DMS153 treated with DMSO at 0.1 percent for 48 hours (cell line): ENCODE measurements around the gene STAU1.
A peak's percentile ranks its signal among the peaks of the same experiment; 100 is the strongest.
"Not testable (repeated sequence)": the region's sequence is repeated elsewhere in the genome, so short reads cannot be mapped to it uniquely, and the experiment has no call there.

Experiments used
- DNase-seq: peaks from one replicate; lab custom pipeline; 2025; ENCODE audit not compliant: unreplicated experiment; lab: John Stamatoyannopoulos, UW

The STAU1 gene, protein sequence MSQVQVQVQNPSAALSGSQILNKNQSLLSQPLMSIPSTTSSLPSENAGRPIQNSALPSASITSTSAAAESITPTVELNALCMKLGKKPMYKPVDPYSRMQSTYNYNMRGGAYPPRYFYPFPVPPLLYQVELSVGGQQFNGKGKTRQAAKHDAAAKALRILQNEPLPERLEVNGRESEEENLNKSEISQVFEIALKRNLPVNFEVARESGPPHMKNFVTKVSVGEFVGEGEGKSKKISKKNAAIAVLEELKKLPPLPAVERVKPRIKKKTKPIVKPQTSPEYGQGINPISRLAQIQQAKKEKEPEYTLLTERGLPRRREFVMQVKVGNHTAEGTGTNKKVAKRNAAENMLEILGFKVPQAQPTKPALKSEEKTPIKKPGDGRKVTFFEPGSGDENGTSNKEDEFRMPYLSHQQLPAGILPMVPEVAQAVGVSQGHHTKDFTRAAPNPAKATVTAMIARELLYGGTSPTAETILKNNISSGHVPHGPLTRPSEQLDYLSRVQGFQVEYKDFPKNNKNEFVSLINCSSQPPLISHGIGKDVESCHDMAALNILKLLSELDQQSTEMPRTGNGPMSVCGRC

DNA sequence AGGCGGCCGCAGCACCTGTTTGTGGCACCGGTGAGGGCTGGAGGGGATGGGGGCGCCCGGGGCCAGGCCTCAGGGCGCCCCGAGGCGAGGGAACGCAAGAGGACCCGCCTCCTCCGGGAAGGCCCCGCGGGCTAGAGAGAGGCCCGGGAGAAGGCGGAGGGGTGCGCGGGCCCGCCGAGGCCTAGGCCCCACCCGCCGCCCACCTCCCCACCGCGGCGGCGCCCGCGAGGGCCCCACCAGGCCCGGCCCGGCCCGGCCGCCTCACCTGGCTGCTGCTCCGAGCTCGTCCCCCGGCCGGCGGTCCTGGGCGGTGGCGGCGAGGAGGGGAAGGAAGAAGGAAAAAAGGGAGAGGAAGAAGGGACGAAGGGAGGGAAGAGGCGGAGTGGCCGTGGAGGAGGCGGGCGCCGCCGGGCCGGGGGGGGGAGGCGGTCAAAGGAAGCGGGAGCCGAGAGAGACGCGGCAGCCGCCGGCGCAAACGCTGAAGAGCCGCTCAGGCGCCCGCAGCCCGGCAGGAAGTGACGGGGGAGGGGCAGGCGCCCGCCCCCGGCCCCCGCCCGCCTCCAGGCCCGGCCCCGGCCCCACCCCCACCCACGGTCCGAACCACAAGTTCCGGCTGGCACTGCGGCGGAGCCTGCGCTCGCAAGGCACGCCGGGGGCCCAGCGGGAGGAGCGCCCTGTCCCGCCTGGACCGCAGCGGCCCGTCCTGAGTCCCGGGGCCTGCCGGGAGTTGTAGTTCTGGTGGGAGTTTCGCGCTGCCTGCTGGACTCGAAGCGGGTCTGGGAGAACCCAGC is at the start of gene STAU1:
TSS of gene STAU1 (minus strand) at position 484 of the 791 bp plus-strand sequence. CDS start 22,133 bp downstream, outside the sequence.
- peak; percentile 85 for DNase-seq

DNA sequence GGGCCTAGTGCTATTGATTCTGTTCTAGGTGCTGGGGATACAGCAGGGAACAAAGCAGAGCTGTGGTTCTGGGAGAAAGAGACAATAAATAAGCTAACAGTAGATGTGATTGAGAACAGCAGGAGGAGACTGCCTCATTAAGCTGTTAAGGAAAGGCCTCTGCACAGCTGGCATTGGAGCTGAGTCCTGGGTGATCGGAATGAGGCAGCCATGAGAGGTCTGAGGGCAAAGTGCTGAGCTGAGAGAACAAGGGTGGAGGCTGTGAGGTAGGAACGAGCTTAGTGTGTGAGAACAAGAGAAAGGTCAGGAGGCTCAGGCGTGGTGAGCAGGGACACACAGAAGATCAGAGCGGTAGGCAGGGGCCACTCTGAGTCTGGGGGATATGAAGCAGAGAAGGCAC is 49.4 kb upstream of the STAU1 start:
- no peak for DNase-seq

DNA sequence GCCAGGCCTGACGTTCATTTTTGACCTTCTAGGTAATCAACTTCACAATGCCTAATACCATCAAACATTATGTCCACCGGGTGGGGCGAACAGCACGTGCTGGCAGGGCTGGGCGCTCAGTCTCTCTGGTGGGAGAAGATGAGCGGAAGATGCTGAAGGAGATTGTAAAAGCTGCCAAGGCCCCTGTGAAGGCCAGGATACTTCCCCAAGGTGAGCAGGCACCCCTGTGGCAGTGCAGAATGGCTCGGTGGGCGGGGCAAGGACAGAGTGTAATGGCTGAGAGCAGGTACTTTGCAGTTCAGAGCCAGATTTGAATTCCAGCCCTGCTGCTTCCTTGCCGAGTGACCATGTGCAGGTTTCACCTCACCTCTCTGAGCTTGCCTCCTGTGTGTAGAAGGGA is 48.2 kb upstream of the STAU1 start:
- DNase-seq: no peak

DNA sequence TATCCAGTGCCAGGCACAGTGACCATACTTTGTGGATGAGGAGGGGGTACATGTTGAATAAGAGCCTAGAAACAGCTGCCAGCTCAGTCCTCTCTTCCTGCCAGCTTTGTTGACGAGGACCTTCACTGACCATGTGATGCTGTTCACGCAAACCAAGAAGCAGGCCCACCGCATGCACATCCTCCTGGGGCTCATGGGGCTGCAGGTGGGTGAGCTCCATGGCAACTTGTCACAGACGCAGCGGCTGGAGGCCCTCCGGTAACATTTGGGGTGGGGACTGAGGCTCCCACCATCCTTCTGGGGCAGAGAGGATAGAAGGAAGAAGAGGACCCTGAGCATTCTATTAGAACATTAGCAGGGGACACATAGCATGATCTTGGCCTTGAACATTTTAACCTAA is 46.7 kb upstream of the STAU1 start:
- no peak for DNase-seq

DNA sequence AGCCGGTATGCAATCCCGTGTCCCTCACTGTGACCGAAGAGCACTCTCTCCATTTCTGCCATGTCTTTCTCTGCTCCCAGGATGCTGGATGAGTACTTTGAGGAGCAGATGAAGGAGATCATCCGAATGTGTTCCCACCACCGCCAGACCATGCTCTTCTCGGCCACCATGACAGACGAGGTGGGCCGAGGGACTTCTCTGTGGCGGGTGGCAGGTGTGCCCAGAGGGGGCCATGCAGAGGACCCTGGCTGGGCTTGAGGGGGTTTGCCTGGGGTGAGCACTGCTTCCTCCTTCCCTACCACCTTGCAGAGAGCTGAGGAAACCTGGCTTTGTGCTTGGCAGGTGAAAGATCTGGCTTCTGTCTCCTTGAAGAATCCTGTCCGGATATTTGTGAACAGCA is 45.1 kb upstream of the STAU1 start:
- DNase-seq: no peak

DNA sequence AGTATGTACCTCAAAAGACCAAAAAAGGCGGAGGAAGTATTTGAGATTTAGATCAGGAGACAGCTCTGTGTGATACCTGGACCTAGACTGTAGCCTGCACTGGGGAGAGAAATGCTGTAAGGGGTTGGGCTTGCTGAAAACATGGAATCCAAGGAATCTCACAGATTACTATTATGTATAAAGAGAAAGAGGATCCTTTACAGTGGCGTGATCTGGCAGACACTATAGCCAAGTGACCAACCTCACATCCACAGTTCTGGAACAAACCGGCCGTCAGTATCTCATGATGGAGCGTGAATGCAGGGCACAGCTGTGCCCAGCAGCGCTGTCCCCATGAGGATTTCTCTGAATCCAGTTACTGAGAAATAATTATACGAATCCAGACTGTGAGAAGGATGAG is 43.3 kb upstream of the STAU1 start:
- DNase-seq: no peak

DNA sequence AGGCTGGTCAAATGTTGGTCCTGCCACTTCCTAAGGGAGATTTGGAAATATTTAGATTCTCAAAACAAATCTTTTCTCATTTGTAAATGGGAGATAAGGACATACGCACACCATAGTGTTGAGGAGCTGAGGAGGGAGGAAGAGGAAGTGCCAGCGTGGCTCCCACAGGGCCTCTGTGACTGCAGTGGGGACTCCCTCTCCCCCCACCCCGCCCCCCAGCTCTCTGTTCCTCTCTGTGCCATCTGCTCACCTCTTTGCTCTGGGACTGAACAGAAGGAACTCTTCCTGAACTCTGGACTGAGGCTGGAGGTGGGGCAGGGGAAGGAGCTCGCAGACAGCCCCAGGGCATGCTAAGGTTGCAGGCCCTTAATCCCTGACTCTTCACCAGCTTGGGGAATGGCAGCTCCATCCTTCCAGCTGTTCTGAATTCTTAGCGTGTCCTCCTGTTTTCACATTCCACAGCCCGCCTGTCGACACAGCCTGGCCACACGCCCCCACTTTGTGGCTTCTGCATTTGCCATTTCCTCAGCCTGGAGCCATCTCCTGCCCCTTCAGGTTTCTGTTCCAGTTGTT is 42.5 kb upstream of the STAU1 start:
- no peak for DNase-seq

DNA sequence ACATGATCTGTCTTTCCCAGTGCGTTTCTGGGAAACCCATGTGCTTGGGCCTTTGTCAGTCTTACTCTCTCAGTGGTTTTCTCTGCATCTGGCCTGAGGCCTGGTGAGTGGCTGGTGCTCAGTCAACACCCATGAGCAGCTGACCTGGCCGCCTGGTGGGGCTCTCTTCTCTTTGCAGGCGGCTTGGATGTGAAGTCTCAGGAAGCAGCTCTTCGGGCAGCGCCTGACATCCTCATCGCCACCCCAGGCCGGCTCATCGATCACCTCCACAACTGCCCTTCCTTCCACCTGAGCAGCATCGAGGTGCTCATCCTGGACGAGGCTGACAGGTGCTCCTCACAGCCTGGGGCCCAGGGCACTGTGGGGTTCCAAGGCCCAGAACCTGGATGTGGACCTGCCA is 41.9 kb upstream of the STAU1 start:
- DNase-seq: no peak

DNA sequence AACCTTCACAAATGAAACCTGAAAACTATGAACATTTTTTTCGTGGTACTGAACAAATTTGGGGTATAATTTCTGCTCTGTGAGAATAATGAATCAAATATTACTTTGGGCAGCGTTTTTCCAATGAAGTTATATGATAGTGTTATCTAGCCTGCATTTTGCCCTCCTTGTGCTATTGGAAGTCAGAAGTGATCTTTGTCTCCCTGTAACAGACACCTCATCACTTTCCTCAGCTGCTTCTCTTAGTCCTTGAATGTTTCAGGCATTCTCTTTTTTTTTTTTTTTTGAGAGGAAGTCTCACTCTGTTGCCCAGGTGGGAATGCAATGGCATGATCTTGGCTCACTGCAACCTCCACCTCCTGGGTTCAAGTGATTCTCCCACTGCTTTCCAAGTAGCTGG is 41.2 kb upstream of the STAU1 start:
- DNase-seq: no peak

DNA sequence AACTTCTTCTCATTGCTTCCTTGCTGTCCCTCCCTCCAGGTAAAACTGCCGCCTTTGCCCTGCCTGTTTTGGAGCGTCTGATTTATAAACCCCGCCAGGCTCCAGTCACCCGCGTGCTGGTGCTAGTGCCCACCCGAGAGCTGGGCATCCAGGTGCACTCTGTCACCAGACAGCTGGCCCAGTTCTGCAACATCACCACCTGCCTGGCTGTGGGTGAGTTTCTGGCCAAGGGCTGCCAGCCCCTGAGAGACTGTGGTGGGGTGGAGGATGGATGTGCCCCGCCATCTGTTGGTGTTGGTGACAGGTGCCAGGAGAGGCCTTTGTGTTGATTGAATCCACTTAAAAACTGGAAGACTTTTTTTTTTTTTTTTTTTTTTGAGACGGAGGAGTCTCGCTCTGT is 40.5 kb upstream of the STAU1 start:
- no peak for DNase-seq

DNA sequence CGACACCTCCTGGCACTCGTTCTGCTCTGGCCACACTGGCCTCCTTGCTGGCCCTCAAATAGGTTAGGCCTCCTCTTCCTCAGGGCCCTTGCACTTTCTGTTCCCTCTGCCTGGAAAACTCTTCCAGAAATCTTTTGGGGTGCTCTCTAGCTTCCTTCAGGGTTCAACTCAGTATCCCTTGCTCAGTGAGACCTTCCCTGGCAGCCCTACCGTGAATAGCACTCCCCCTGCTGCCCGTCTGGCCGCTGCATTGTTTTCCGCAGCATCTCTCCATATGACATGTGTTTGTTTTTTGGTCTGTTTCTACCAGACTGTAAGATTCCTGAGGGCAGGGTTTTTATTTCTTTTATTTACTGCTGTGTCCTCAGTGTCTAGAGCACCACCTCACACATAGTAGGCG is 37.8 kb upstream of the STAU1 start:
- DNase-seq: no peak

DNA sequence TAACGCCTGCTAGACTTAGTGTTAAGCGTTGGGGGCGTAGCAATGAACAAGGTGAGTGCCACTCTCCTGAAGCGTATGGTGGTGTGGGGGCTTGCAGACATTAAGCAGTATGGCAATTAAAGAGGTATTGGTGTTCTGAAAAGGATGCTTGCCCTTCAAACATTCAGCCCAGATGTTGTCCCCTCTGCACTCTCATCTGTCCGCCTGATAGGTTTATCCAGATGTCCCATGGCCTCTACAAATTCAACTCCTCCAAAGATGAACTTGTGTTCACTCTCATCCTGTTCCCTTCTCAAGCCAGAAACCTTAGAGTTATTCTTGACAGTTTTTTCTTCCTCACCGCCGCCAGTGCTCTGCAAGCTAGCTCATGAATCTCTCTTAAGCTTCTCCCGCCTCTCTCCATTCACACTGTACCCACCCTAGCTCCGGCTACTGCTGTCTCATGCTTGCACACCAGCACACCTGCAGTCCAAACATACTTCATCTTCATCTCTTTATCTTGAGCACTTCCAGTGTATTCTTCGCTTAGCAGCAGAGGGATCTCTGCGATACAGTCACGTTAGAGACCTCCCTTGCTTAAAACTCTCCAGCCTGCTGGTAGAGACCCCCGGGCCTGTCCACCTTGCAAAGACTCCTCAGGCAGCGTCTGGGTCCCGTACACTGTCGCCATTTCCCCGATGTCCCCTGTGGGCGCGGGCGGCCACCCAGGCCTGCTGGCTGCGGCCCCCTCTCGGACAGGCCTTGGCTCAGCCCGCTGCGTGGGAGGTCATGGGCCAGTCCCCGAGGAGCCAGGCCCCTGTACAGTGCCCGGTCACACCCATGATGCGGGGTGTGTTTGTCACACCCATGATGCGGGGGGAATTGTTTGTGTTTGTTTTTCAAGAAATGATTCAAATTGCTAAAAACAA is 32.0 kb upstream of the STAU1 start:
- no peak for DNase-seq

DNA sequence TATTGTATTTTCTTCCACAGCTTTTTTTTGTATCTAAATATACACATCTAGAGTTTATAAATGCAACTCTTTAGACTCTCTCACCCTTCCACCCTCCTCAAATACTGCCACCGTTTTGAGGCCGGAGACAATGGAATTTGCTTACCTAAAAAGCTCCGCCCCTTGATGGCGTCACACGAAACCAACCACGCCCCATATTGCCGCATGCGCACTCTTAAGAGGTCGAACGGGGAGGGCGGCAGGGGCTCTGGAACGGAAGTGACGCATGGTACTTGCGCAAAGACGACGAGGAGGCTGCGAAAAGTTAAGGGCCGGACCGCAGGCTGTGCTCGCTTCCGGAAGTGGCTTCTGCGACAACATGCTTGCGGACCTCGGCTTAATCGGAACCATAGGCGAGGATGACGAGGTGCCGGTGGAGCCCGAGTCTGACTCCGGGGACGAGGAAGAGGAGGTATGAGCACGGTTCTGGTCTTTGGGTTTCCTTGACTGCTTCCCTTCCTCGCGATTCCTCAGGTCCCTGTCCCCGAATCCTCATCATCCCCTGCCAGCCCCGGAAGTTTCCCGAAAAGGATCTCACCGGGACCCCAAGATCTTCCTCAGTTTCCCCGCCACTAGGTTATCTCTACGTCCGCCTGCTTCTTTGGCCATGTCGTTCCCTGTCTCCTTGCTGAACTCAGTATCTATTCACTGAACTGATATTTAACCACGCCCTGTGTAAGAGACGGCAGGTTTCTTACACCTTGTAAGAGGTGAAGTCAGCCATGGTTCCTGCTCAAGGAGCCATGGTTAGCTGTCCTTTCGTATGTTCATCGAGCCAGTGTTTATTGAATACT is 31.2 kb upstream of the STAU1 start, which contains the start of gene DDX27:
TSS of gene DDX27 (plus strand) at position 326 of the 833 bp plus-strand sequence. CDS start at position 359, 33 bp downstream.
- DNase-seq: peak; percentile 96

DNA sequence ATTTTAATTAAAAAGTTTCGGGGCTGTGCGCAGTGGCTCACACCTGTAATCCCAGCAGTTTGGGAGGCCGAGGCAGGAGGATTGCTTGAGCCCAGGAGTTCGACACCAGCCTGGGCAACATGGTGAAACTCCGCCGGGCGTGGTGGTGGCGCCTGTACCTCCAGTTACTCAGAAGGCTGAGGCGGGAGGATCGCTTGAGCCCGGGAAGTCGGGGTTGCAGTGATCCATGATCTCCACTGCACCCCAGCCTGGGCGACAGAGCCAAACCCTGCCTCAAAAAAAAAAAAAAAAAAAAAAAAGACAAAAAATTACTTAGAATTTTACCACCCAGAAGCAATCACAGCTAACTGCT is 30.6 kb upstream of the STAU1 start:
- DNase-seq: not testable (repeated sequence)

DNA sequence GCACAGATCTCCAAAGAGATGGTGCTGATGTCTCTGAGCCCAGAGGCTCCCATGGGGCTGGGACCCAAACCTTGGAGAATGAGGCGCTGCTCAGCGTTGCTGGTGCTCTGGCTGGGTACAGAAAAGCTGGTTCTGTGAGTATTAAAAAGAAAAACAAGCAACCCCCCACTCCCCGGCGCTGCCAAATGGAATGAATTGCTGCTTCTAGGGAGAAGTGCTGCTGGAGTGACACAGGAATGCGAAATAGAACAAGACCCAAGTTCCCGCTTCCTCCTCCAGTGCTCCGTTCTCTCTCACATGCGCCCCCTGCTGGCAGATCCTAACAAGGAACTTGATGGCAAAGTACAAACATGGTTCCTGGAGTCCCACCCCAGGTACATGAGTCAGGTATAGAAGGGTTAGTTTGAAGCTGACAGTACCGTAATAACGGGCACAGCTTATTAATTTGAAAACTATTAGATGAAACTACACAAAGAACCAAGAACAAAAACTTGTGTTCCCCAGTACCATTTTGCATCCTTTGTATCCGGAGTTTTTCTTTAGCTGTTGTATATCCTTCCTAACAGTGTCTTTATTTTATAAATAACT is 29.0 kb upstream of the STAU1 start:
- DNase-seq: peak; percentile 84

DNA sequence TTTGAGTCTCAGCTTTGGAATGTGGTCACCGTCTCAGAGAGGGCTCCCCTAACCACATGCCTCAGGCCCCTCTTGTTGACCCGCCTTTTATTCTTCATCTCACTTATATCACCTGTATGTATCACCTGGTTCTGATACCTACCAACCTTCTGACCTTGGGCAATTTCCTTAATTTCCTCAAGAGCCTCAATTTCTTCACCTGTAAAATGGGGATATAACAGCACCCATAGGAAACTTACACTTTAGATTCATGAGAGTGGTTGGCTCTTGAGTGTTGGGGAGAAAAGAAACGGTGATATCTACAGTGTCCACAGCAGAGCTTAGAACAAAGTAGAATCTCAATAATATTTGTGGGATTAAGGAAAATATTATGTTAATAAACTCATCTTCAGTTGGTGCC is 27.1 kb upstream of the STAU1 start:
- DNase-seq: no peak

DNA sequence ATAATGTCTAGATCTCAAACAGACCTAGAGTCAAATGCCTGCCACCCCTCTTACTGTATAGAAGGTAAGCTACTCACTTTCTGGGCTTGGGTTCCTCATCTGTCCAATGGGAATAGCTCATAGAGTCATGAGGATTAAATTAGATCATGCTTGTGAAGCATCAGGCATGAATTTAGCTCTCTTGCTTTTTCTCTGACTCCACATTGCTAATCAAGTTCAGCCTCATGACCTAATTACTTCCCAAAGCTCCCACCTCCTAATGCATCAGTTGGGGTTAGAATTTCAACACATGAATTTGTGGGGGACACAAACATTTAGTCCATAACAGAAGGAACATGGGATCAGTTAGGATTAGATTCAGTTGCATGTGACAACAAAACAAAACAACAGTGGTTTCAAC is 26.4 kb upstream of the STAU1 start:
- DNase-seq: no peak

DNA sequence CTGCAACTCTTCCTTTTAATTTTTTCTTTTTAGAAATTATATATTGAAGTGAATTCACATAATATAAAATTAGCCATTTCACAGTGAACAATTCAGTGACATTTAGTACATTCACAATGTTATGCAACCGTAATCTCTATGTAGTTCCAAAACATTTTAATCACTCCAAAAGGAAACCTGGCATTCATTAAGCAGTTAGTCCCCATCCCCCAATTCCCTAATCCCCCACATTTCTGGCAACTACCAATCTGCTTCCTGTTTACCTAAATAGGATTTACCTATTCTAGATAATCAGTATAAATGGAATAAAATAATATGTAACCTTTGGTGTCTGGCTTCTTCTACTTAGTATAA is 22.6 kb upstream of the STAU1 start:
- no peak for DNase-seq

DNA sequence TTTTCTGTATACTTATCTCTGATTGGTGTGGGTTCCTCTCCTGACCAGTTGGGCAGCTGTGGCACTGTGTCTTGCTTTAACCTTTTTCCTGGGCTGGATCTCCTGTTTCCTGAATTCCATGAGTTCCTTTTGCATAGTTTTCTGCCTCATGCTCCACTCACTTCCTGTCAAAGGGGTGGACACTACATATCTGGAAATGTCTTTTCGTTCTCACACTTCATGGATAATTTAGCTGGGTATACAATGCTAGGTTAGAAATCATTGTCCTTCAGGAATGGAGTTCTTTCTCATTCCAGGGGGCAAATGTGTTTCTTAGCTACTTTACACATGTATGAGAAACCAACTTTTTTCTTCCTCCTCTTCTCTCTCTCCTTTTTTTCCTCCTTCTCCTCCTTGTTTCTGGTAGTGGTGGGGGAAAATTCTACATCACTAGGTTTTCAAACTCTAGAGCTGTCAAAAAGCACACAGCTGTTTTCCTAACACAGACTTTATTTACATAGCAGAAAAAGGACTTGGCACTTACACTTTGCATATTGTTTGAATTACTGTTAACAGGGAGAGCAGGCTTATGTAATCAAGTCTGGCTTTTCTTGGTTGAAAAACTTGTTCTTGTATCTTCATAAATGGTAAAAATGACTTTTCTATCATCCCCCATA is 22.1 kb upstream of the STAU1 start:
- DNase-seq: no peak
